HG02623 (cell line): ENCODE measurements around the gene ITPR2.

Source experiments
- ATAC-seq: cut with Tn5 transposase; IDR thresholded peaks from one replicate; pipeline ENCODE4 v1.9.1; 2021; ENCODE audit warnings: moderate library complexity; ENCODE audit not compliant: unreplicated experiment

The ITPR2 gene

DNA sequence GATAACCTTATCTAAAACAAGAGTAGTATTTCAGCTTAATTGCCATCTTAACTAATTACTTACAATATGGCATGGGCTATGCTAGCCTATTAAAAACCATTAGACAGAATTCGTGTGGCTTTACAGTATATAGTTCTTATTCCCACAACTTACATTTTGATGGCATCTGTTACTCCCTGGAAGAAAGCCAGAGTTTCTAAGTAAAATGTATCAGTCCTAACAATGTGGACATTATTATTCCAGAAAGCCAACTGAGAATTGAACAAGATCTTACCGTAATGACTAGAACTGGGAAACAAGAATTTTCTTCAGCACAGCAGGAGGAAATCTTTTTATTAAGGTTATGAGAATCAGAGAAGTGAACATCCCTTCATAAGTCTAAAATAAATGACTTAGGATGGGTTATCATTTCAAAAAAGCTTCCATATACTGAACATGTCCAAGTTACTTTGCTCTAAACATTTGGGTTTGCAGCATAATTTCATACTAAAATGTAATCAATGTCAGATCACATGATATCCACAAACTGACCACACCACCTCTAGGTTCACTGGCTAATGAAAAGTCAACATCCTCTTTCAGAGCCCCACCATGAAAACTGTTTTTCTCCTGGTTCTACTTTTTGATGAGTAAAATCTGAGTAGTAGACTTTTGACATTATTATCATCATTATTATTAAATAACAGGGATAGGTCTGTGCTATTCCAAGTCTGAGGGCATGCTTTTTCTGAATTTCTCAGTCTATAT, 457.9 kb downstream of the ITPR2 start:
- no peak for ATAC-seq

- no peak for ATAC-seq
Observed at GRCh38 chr12:26373606-26374495, 459.1 kb downstream of the ITPR2 start.

- ATAC-seq, result no peak
Observed at GRCh38 chr12:26372866-26373265, 460.1 kb downstream of the ITPR2 start.

DNA sequence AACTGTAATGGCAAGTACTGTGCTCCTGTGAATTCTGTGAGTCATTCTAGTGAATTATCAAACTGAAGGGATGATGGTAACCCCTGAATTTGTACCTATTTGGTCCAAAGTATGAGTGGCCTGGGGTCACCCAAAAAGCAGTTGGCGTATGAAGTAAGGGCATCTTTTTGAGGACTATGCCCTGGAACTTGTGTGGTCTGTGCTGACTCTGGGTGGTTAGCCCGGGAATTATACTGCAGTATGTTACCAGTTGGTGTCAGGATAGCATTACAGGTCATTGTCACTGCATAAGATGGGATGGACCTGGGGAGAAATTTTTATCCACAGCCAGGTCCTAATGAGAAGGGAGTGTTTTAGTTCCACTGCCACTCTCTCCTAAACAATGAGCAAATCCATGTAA, 462.9 kb downstream of the ITPR2 start:
- ATAC-seq, result no peak

DNA sequence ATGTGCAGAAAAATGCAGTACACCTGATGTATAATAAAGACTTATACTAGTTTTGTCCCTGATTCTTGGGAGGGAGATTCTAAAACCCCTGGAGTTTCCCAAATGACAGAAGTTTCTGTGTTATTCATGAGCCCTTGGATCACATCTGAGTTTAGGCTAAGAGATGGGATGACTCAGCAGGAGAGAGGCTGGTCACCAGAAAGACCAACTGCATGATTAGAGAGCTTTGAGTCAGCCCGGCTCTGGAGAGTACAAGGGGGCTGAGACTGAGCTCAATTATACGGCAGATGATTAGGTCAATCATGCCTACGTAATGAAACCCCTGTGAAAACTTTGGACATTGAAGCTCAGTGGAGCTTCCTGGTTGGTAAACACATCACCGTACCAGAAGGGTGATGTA, 463.4 kb downstream of the ITPR2 start:
- no peak for ATAC-seq

DNA sequence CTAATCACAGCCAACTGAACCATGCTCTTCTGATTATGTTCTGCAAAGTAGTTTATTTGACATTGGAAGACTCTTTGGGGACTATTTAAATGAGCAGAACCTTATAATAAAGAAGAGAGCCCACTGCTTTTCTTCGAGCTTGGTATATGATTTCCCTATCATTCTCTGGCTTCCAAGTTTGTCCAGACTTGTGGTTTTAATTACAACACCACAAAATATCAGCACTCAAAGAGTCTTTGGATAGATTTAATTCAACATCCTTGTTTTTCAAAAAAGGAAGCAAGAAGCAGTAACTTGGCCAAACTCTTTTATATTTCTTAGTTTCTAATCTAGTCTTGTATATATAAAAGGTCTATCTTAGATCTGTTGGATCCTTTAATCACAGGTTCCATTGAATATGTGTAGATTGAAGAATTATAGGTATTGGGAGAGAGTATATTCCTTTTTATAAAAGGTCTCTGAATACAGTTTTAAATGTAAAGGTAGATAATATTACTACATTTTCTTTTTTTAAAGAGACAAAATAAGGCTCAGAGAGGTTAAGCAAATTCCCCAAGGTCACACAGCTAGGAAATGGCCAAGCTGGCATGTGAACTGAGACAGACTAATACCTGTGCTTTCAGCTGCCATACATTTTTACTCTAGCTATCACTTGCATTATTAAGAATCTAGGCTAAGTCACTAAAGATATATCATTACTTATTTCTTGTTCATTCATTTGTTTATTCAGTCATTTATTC, 464.8 kb downstream of the ITPR2 start:
- no peak for ATAC-seq

DNA sequence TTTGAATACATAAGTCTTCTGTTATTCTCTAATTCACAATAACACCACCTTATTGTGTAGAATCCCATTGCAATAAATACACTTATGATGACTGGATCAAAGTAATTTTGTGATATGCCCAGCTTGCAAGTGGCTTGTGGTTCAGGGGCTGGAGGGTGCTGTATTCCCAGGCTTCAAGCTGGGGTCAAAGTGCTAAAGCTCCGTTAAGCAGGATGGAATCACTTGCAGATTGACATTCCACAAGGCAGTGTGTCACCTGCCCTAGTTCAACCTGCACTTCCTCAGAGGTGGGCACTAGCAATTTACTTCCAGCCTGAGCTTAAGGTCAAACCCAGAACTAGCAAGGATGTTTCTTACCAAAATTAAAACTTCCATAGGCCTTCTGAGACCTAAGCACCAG, 471.0 kb downstream of the ITPR2 start:
- no peak for ATAC-seq

GRCh38 chr12:26360062-26360461, 472.9 kb downstream of the ITPR2 start:
- ATAC-seq, result no peak

DNA sequence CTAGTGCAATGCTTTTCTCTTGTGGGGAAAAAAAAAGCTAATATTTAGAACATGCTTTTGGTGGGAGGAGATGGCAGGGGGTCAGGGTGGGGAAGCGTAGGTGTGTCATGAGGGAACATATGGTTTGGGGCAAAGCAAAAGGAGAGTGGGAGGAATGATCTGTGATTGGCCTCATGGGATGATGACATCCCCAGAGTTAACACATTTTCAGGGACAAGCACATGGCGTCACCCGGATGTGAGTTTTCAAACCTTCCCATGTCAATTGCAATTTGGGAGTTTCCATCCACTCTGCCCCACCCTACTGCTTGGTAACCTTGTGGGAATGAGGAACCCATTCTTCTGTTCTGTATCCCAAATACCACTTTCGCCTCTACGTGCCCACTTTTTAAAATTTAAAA, 473.4 kb downstream of the ITPR2 start:
- ATAC-seq, result no peak

DNA sequence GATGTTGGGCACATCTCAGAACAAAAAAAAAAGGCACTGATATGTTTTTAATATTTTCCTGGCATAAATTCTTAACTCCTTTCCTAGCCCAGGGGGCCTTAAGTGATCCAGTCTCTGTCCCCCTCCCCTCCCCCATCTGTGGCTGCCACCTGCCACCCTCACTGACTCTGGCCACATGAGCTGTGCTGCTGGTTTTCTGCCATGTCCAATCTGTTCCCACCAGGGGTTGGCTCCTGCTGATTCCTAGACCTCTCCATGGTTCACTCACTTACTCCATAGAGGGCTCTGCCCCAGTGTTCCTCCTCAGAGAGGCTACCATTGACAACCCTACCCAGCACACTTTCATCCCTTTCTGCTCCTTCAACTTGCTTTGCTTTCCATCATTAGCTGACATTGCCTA, 474.3 kb downstream of the ITPR2 start:
- no peak for ATAC-seq

DNA sequence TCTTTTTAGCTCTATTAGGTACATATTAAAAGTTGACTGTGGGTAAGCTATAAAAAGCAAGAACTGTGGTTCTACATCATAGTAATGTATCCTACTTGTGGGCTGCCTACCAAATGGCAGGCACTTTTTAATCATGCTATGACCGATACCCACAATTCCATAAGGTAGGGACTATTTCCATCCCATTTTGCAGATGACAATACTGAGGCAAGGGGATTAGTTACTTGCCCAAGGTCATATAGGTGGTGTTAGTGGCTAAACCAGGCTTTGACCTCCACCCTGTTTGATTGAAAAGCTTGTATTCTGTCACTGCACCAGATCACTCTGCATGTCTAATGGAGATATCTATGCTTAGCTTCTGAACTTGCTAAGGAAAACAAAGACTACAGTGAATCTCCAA, 485.7 kb downstream of the ITPR2 start:
- no peak for ATAC-seq

GRCh38 chr12:26346736-26347135, 486.3 kb downstream of the ITPR2 start:
- ATAC-seq, result no peak

DNA sequence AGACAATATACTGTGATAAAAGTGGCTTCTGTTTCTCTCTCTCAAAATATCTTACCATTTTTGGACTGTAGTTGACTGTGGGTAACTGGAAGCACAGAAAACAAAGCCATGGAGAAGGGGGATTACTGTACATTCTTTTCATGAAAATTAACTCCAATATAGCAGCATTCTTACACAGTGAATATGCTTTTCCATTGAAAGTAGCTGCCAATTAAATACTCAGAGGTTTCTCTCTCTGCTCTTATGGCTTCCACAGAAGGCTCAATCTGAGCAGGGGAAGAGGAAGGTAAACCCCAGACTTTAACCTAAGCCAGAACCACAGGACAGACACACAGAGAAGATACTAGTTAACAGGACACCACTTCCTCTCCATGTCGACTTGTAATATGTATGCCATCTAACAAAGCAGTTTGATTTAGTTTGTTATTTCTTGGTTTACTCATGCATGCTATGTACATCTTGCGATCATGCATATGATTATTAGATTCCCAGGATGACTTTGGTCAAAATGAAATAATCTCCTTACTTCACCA, 487.5 kb downstream of the ITPR2 start:
- no peak for ATAC-seq

GRCh38 chr12:26341491-26341890, 491.5 kb downstream of the ITPR2 start:
- no peak for ATAC-seq

GRCh38 chr12:26340649-26341048, 492.3 kb downstream of the ITPR2 start:
- peak; percentile 68 for ATAC-seq

- ATAC-seq, result no peak
Observed at GRCh38 chr12:26339976-26340375, 493.0 kb downstream of the ITPR2 start.

DNA sequence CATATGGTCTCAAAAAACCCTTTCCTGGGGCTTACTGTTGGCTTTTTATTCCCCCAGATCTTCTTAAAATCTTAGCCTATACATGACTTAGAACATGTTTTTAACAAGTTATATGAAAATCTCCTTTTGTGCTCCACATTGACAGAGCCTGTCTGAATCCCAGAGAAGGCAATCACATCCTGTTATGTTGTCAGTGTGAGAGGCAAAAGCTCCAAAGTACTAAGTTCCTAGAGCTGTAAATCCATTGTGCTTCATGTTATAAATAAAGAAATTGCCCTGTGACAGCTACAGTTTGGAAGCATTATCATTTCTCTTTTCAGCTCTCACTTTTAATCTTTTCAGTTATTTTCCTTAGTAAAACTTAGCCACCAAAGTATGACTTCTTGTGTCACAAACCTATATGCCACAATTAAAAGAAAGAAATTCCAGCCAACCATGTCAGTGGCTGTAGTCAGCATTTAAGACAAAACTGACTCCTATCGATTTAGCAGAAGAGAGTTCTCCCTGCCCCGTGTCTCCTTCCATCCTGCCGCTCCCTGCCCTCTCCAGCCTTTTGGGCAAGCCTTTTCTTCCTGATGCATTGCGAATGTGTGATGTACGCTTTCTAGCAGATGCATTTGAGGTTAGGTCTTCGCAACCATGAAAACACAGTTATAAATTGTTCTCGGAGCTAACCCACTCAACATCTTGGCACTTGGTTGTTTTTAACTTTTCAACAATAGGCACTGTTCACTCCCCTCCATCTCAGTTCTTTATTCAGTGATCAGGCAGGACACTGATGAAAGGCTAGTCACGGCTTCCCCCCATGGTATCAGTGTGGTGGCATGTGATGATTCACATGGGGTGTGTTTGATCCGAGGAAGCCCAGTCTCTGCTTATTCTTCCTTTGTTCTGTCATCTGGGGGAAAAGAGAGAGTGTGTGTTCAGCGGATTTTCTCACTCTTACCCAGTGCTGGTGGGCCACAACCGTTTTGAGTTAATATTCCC, 494.1 kb downstream of the ITPR2 start:
- no peak for ATAC-seq

- ATAC-seq, result no peak
Observed at GRCh38 chr12:26335651-26336050, 497.3 kb downstream of the ITPR2 start.

- ATAC-seq, result no peak
Observed at GRCh38 chr12:26334621-26335124, 498.3 kb downstream of the ITPR2 start.

DNA sequence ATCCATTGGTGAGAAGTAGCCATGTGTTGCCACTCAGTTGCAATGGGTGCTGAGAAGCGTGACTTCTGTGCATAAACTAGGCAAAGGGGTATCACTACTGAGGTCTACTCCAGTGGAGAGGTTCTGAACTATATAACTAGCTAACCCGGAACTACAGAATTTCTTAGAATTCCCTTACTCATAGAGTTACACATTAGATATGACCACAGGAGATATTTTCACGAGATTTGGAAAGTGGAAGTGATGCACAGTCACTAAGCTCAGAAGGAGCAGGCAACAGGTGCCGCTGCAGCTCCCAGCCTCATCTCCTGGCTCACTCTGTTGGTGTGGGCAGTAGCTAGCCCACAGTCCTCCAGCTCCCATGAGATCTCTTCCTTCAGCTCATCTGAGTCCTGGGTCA, 501.0 kb downstream of the ITPR2 start:
- no peak for ATAC-seq
